HG02610 (cell line): ENCODE measurements around the gene RGL2.
"Not testable (repeated sequence)": the region's sequence is repeated elsewhere in the genome, so short reads cannot be mapped to it uniquely, and the experiment has no call there.

Experiments
- ATAC-seq: cut with Tn5 transposase; IDR thresholded peaks from one replicate; pipeline ENCODE4 v1.9.1; 2021; ENCODE audit warnings: mild to moderate bottlenecking, moderate library complexity; ENCODE audit not compliant: unreplicated experiment

Gene RGL2

DNA sequence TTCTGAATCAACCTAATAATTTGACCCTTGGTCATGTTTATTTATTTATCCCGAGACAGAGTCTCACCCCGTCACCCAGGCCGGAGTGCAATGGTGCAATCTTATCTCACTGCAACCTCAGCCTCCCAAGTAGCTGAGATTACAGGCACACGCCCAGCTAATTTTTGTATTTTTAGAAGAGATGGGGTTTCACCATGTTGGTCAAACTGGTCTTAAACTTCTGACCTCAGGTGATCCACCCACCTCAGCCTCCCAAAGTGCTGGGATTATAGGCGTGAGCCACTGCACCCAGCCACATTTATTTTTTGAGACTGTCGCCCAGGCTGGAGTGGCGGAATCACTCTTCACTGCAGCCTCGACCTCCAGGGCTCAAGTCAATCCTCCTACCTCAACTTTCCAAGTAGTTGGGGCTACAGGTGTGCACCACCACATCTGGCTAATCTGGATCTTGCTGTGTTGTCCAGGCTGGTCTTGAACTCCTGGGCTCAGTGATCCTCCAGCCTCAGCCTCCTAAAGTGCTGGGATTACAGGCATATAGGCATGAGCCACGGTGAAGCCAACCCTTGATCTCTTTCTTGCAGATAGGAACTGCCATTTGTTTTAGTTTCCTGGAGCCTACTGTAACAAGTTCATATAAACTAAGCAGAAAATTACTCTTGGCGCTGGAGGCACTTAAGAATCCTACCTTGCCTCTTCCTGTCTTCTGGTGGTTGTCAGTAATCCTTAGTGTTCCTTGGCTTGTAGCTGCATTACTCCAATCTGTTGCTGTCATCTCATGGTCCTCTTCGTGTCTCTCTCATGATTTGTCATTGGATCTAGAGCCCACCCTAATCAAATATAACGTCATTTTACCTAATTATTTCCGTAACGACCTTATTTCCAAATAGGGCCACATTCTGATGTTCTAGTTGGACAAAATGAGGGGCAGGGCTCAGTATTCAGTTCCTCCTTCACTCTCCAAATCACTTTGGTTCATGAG is 24.5 kb downstream of the RGL2 start:
- no peak for ATAC-seq

DNA sequence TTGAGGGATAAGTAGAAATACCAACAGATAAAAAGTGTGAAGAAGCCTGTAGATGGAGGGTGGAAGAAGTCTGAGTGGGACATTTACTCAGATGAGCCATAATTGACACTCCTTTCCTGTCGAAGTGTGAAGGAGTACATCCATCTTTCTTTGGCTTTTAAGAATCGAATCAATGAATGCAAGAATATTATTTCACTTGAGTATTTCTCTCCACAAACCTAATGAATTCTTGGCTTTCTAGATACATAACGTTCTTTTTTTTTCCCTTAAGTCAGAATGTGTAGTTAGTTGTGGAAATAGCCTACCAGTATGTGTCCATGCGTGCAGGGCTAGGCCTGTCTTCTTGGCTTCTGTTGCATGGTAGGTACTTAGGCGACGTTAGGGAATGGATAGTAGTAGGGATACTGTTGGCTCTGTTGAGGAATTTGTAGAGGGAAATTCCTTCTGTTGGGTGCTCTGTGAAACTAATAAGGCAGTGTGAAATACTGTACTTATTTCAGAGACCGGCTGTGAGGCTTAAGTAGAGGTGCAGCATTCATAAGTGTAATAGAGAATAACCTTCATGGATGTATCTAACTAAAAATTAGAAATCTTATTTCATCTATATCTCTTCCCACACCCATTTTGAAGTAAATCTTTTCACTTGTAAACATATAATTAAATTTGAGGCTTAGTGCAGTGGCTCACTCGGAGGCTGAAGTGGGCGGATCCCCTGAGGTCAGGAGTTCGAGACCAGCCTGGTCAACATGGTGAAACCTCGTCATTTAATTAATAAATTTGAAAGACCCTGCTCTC is 25.4 kb downstream of the RGL2 start:
- no peak for ATAC-seq

DNA sequence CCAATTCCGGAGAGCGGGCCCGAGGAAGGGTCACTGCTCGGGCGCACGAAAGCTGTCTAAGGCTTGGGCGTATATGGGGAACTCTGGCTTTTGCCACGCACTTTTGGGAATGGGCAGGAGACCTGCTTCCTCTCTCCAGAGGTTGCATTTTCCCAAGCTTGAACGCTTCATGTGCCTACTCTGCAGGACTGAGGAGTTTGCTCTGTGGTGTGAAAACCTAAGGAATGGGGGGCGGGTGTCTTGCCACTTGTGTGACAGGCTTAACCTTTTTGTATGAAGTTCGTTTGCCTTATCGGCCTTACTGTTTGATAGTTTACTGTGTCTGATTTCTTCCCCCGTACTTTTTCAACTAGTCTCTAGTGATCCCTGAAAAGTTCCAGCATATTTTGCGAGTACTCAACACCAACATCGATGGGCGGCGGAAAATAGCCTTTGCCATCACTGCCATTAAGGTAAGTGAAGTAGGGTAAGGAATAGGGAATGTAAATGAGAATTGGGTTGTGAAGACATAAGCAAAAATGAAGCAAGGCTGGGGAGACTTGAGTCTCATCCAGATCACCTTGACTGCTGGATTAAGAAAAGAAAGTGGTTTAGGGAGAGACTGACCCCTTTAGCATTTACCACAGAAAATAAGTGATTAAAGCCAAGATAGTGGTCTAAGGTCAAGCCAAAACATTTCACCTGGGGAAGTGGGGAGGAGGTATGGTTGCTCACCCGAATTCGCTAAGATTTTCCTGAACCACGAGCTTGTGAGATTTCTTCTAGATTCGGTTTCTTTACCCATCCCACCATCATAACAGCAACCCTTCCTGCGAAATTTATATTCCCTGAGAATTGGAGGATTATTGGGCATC is 26.2 kb downstream of the RGL2 start:
- ATAC-seq, result no peak

DNA sequence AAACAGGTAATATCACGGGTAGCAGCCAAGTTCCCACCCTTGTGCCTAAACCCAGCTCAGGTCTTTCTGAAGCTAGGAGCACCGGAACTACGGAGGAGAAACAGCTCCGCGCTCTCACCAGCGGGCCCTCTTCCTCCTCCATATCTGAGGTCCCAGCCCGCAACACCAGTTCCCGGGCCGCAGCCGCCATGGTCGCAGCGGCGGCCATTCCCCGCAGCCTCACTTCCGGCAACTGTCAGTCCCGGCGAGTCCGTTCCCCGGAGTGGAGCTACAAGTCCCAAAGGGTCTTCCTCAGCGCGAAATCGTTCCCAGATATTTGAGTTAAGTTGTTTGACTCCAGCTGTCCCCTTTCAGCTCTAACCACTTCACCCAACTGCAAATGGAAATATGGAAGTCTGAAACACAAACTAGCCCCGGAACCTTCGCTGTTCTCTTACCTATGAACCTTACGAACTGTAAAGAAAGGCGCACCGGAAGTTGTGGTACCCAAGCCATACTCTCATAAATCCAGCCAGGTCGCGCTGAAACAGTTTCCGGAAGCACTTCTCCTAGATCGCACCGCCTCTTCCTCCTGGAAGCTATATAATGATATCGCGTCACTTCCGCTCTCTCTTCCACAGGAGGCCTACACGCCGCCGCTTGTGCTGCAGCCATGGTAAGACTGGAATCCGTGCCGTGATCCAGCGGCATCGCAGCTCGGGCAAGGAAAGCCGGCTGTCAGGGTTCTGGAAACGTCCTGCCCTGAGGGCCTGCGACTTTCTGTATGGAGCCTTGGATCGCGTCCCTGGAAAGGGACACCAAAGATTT is 27.1 kb downstream of the RGL2 start, which contains the start of the genes RPS18 and VPS52:
TSS of gene RPS18 (plus strand) at position 608 of the 807 bp plus-strand sequence. CDS start at position 653, 45 bp downstream.
TSS of gene VPS52 (minus strand) at position 409 of the 807 bp plus-strand sequence. CDS start at position 208, 201 bp downstream.
- ATAC-seq, result peak; percentile 83

DNA sequence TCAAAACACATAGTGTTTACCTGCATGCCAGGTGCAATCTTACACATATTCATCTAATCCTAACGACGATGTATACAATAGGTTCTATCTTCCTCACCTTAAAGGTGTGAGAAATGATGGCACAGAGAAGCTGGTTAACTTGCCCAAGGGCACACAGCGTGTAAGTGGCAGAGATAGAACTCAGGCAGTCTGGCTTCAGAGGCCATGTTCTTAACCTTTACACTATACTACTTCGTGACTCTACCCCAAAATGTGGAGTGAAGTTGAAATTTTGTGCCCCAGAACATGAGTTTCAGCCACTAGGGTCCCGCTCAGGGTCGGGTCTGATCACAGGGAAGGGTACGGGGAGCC is 27.6 kb downstream of the RGL2 start:
- ATAC-seq, result no peak

DNA sequence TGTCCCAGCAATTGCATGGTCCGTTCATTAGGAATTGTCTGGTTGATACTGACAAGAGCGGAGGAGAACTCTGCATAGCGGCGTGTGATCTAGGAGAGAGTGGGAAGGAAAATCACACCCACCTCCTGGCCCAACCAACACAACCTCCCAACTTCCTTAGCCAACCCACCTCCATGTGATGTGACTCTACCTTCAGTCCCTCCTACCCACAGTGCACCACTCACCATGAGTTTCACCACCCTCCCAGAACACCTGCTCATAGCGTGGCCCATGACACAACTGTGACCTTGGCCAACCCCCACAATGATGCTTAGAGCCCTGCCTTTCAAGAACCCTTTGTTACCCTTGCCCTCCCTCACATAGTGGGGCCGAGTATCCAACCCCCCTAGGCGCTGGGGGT is 34.7 kb downstream of the RGL2 start:
- ATAC-seq, result no peak

DNA sequence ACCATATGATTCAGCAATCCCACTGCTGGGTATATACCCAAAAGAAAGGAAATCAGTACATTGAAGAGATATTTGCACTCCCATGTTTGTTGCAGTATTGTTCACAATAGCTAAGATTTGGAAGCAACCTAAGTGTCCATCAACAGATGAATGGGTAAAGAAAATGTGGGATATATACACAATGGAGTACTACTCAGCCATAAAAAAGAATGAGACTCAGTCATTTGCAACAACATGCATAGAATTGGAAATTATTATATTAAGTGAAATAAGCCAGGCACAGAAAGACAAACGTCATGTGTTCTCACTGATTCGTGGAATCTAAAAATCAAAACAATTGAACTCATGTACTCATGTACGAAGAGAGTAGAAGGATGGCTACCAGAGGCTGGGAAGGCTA is 36.3 kb downstream of the RGL2 start:
- not testable (repeated sequence) for ATAC-seq

DNA sequence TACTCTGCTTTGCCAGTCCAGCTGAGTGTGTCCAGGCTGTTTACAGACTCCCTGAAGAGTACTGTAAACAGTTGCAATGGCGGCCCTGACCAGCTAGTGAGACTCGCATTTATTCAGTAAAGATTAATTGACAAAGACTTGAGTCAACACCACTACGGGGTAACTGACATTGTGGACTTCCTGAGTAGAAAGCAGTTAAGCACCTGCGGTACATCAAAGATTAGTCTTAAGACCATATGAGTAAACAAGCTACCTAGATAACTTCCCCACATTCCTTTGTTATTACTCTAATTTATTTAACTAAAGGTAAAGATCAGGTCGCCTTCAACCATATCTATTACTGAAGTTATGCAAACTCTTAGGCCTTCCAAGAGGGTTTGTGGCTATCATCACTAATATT is 39.7 kb downstream of the RGL2 start:
- ATAC-seq, result no peak

DNA sequence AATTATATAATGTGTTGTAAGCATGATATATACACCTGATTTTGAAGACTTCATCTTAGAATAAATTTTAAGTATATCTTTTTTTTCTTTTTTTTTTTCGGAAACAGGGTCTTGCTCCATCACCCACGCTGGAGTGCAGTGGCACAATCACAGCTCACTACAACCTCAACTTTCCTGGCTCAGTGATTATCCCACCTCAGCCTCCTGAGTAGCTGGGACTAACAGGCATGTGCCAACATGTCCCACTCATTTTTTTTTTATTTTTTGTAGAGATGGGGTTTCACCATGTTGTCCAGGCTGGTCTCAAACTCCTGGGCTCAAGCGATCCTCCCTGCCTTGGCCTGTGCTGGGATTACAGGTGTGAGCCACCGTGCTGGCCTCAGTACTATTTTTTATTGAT is 44.2 kb downstream of the RGL2 start:
- ATAC-seq, result no peak

DNA sequence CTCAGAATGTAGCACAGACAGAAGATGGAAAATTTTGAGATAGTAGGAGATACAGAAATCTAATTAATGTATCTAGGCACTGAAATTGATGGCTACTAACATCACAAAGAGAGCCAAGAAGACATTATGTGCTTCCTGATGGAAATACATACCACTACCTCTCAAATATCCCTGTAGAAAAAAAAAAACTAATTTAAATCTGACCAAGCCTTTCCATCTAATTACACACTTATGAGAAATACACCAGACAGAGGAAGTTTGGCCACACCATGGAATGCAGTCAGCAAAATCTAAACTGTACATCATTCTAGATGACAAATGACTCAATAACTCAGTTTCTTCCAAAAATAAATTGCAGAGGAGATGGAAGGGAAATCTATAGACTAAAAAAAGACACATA is 46.0 kb downstream of the RGL2 start:
- no peak for ATAC-seq

DNA sequence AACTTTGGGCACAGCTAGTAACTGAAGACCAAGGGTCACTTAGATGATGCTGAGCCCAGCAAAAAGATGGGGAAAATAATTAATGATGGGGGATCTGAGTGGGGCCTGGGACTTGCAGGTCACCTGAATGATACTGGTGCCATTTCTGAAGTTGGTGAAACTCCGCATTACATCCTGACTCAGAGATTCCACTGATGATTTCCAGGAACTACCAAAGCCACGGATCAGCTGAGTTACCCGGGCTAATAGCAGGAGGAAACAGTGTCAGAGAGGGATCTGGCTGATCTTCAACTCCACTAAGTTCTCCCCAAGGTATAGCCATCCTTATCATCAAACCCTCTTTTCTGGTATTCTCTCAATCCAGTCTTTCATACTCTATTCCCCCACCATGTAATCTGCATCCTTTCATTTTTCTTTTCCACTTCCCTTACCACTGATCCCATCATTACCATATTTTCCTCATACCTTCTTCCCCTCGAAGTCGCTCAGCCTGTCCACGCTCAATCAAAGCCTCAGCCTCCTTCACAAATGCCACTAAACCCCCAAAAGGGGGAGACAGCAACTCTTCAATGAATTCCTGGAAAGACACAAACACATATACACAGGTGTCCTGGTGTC is 47.2 kb downstream of the RGL2 start:
- no peak for ATAC-seq

DNA sequence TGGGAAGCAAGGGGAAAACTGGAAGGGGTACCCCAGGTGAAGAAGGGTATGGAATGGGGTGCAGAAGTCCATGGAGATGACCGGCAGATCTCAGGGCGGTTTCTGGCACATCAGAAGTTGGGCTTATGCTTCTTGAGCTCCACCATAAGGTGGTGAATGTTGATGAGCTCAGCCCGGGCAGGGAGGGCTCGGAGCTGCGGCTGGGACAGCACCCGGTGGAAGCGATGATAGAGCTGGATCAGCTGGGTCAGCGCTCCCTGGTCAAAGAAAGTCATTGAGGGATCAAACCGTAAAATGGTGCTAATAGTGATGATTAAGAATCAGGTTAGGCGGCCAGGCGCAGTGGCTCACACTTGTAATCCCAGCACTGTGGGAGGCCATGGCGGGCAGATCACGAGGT is 48.0 kb downstream of the RGL2 start:
- ATAC-seq, result no peak

DNA sequence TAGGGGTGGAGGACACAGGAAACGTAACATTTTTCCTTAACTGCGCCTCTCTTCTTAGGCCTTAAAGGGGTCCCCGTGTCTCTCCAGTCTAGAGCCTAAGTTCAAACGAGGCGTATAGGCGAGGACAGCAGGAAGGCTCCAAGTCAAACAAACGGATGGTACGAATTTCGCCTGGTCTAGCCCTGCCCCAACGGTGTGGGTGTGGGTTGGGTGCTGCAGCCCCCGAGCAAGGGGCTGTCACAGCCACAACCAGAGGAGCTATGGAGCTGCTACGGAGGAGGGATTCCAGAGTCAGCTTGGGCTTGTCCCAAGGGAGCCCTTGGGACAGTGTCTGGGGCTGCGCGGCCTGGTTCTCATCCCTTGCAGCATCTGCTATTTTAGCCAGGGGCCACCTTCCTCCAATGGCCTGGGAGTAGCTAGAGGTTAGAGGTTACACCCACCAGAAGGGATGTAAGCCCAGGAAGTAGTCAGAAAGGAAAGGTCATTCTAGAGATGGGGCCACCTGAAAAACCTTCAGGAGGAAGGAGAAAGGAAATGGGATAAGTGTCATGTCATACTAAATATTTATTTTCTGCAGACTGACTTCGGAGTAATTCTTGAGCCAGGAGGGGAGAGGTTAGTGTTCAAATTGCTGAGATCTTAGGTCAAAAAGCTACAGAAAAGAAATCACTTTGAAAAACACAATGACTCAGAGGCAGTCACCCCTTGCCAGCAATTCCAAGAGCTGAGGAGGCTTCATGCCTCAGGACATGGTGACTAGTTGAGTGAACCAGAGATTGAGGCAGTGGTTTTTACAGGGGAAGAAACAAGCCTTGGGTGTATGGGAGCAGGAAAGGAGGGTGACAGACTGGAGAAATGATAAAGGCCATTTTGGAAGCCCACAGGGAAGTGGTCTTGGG is 48.8 kb downstream of the RGL2 start:
- no peak for ATAC-seq

DNA sequence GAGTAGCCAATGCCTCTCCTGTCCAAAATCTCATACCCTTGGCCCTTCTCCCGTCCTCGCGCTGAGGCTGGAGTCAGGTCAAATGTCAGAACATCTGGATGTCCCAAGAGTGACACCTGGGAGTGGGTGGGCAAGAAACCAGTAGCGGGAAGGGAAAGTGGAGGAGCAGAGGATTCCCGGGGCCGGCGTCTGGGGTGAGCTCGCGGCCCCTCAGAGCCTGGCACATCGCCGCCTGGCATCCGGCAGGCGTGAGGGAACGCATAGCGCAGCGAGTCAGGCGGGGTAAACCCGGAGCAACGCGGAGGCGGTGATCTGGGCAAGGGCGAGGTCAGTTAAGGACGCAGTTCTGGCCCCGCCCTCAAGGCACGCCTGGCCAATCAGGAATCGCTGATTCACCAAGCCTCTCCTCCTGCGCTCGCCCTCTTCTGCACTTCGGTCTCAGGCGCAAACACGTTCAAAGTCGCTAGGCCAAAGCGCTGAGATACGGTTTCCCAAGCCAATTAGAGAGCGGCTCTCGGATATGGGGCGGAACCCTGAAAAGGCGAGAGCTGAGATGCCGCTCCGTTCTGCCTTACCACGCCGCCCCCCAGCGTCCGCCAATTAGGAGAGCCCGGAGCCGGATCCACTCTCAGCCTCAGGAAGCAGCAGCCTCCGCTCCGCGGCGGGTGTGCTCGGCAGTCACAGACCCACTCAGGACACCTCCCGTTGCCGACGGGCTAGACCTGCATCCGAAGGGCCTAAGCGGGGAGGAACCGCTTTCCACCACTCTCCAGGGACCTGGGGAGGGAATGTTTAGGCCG is 49.6 kb downstream of the RGL2 start:
- ATAC-seq, result peak; percentile 89

DNA sequence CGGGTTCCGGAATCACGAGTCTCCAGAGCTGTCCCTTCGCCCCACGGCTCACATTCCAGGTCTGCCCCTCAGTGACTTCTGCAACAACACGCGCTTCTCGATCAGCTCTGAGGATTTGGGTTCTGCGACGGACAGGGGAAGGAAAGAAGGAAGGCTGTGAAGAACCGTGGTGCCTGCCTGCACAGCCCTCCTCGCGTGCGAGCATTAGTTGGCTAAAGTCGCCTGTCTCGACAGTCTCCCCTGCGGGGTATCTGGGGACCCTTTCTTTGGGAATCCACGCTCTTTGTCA is 50.2 kb downstream of the RGL2 start:
- ATAC-seq, result no peak

DNA sequence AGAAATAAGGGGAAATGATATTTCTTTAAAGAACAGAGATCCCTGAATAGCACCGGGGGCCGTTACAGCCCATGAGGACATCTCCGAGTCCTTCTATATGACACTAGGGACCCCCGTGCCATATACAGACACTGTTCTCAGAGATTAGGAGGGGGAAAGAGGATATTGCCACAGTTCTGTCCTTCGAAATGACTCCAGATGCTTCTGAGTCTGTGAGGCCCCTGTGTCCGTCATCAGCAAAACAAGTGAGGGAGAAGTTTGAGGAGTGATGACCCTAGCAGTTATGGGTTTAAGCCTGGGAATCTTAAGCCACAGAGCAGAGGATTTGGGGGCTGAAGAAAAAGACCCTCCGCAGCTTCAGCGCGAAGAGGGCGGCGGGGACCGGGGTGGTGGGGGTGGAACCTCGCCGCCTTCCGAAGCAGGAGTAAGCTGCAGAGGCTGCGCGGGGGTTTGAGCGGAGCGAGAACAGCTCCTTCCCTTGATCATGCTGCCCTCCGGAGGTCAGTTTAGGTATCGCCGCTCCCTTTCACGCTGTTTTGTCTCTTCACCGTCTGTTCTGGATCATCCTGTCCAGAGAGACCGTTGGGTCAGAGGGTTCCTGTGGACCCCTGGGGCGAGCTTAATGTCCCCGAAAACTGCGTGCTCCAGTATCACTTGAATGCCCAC is 50.6 kb downstream of the RGL2 start:
- no peak for ATAC-seq

DNA sequence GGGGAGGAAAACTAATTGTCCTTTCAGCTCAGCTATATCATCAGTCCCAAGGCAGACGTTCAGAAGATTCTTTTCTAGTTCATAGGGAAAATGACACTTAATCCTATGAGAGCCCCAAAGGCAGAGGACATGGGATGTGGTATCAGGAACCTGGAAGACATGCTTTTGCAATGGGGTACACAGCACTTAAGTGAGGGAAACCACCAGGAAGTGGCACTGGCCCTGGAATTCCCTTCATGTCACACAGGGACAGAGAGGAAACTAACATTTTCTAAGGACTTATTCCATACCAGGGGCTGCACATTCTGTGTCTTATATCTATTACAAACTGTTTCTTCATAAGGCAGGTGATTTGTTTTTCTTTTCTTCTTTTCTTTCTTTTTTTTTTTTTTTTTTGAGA is 55.3 kb downstream of the RGL2 start:
- ATAC-seq, result no peak
